HCT116 (cell line): ENCODE results near the gene RAB4B.

Experiments used
- CEBPB ChIP-seq: IDR thresholded peaks from 2 replicates; pipeline ENCODE4 v1.6.1; 2012; ENCODE audit warnings: low read depth
- EGR1 ChIP-seq: IDR thresholded peaks from 2 replicates; pipeline ENCODE4 v1.6.1; 2012; ENCODE audit warnings: low read depth
- EZH2 ChIP-seq: fragments of 200-600 bp; sonication (generic); IDR thresholded peaks from 2 replicates; pipeline ENCODE4 v1.6.1; 2017; ENCODE audit warnings: antibody characterized with exemption, mixed run types
- EZH2phosphoT487 ChIP-seq: fragments of 200-600 bp; IDR thresholded peaks from 2 replicates; pipeline ENCODE4 v1.6.1; 2018; ENCODE audit warnings: antibody characterized with exemption, borderline replicate concordance
- POLR2A ChIP-seq: IDR thresholded peaks from 2 replicates; pipeline ENCODE4 v1.7.0; 2011; ENCODE audit warnings: borderline replicate concordance; ENCODE audit not compliant: insufficient read depth, insufficient read length; ENCODE audit errors: extremely low read depth
- POLR2AphosphoS5 ChIP-seq: IDR thresholded peaks from 2 replicates; pipeline ENCODE4 v1.6.1; 2011; ENCODE audit warnings: mild to moderate bottlenecking, low read depth, low read length, moderate library complexity
- RAD21 ChIP-seq: IDR thresholded peaks from 2 replicates; pipeline ENCODE4 v1.6.1; 2012; ENCODE audit warnings: low read depth, mild to moderate bottlenecking
- ZNF274 ChIP-seq: fragments of 200-500 bp; sonication (Bioruptor generic); IDR thresholded peaks from 2 replicates; pipeline ENCODE4 v1.6.1; 2014; ENCODE audit warnings: mild to moderate bottlenecking, low read depth, low read length, inconsistent platforms
- TF ChIP-seq, protein P1 (sequence below), 3 experiments: fragments of 200-600 bp in 1 of 3; sonication (generic) in 1 of 3; IDR thresholded peaks in 2 of 3; conservative IDR thresholded peaks in 1 of 3; 2 replicates each; pipeline ENCODE4 v1.5.1; 2012 to 2017; ENCODE audit warnings: low read depth in 2 of 3, low read length in 2 of 3, antibody characterized with exemption in 1 of 3, borderline replicate concordance in 1 of 3, control low read depth in 1 of 3, mild to moderate bottlenecking in 1 of 3, mixed read lengths in 1 of 3, mixed run types in 1 of 3, moderate library complexity in 1 of 3; ENCODE audit not compliant: insufficient read depth in 1 of 3
- TF ChIP-seq, protein P2 (sequence below): IDR thresholded peaks from 2 replicates; pipeline ENCODE4 v1.6.1; 2011; ENCODE audit warnings: mild to moderate bottlenecking, low read length, moderate library complexity; ENCODE audit not compliant: insufficient replicate concordance; ENCODE audit errors: extremely low read depth

DNA sequence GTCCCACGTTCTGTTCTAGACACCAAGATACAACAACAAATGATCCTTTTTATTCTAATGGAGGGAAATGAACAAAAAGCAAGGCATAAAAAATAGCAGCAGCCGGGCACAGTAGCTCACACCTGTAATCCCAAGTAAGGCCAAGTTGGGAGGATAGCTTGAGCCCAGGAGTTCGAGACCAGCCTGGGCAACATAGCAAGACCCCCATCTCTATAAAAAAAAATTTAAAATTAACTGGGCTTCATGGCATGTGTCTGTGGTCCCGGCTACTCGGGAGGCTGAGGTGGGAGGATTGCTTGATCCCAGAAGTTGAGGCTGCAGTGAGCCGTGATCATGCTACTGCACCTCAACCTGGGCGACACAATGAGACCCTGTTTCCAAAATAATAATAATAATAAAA, 1.7 kb upstream of the RAB4B start:
- TF ChIP-seq, protein P1, sequence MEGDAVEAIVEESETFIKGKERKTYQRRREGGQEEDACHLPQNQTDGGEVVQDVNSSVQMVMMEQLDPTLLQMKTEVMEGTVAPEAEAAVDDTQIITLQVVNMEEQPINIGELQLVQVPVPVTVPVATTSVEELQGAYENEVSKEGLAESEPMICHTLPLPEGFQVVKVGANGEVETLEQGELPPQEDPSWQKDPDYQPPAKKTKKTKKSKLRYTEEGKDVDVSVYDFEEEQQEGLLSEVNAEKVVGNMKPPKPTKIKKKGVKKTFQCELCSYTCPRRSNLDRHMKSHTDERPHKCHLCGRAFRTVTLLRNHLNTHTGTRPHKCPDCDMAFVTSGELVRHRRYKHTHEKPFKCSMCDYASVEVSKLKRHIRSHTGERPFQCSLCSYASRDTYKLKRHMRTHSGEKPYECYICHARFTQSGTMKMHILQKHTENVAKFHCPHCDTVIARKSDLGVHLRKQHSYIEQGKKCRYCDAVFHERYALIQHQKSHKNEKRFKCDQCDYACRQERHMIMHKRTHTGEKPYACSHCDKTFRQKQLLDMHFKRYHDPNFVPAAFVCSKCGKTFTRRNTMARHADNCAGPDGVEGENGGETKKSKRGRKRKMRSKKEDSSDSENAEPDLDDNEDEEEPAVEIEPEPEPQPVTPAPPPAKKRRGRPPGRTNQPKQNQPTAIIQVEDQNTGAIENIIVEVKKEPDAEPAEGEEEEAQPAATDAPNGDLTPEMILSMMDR (IDR thresholded peaks at IDR 0.05 in 2 of 3, conservative IDR thresholded peaks at IDR 0.05 in 1 of 3; ENCODE audit: borderline replicate concordance in 1 of 3, insufficient read depth in 1 of 3, low read depth in 2 of 3, low read length in 2 of 3), result no peak
- TF ChIP-seq EZH2 (no peak), EZH2phosphoT487 (no peak), POLR2A (no peak), ZNF274 (no peak), CEBPB (no peak), EGR1 (no peak), RAD21 (no peak), POLR2AphosphoS5 (no peak)
- TF ChIP-seq, protein P2, sequence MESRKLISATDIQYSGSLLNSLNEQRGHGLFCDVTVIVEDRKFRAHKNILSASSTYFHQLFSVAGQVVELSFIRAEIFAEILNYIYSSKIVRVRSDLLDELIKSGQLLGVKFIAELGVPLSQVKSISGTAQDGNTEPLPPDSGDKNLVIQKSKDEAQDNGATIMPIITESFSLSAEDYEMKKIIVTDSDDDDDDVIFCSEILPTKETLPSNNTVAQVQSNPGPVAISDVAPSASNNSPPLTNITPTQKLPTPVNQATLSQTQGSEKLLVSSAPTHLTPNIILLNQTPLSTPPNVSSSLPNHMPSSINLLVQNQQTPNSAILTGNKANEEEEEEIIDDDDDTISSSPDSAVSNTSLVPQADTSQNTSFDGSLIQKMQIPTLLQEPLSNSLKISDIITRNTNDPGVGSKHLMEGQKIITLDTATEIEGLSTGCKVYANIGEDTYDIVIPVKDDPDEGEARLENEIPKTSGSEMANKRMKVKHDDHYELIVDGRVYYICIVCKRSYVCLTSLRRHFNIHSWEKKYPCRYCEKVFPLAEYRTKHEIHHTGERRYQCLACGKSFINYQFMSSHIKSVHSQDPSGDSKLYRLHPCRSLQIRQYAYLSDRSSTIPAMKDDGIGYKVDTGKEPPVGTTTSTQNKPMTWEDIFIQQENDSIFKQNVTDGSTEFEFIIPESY, result no peak
